NCI-H69 (cell line): Measurements from ENCODE around the gene NELL1.
A peak's percentile ranks its signal among the peaks of the same experiment; 100 is the strongest.

Experiments
- DNase-seq: peaks from one replicate; lab custom pipeline; 2025; lab: John Stamatoyannopoulos, UW

The NELL1 gene

GRCh38 chr11:20964985-20965384 lies 295.6 kb downstream of the NELL1 start:
- DNase-seq = no peak

GRCh38 chr11:20966489-20966888 lies 297.1 kb downstream of the NELL1 start:
- DNase-seq = peak; percentile 92

GRCh38 chr11:20973940-20974559 lies 304.7 kb downstream of the NELL1 start:
- DNase-seq = no peak

DNA sequence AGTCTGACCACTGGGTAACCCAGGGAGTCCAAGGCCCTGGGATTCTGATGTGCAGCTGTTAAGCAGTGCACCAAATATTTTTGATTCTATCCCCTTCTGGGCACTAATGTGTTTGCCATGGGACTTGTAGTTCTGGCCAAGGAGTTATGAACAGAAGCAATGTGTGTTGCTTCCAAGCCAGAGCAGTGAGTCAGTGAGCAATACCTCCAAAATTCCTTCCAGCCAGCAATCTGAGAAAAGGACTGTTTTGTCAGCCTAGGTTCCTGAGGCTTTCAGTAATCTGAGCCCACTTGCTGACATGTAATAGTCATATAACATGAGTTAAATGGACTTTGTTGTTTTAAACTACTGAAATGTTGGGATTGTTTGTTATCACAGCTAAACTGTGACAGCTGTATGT lies 311.4 kb downstream of the NELL1 start:
- DNase-seq = no peak

- DNase-seq = no peak
These were observed 321.1 kb downstream of the NELL1 start for GRCh38 chr11:20990447-20990846.

DNA sequence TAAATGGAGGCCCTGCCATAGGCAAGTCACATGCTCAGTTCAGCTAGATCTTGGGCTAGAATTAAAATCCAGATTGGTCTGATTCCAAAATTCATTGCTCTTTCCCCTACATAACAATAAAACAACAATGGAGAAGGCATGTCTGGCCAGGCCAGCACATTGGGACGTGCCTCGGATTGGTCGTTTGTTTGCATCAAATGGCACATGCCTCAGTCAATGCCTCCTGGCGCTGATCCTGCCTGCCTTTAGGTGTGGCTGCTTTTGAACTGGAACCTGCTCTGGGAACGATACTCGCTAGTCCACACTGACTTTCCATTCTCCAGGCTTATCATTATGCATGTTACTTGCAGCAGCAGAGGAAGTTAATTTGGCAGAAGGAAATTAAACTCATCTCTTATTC lies 322.1 kb downstream of the NELL1 start:
- DNase-seq = no peak

DNA sequence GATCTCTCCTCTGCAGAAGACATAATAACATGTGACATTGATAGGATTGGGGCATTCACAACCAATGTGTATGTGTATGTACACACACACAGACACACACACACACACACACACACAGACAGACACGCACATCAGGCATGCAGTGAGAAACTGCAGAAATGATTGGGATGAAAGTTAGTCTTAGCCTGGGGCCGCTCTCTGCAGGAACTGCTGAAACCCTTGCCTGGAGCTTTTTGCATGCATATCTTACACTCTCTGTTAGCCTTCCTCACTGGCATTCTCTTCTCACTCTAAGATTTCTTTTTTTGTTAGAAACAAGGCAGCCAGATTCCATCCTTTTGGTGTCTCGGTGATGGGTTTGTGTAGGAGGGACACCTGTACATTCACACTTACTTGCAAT lies 337.9 kb downstream of the NELL1 start:
- no peak for DNase-seq

GRCh38 chr11:21018248-21018647 lies 348.9 kb downstream of the NELL1 start:
- DNase-seq = no peak

DNA sequence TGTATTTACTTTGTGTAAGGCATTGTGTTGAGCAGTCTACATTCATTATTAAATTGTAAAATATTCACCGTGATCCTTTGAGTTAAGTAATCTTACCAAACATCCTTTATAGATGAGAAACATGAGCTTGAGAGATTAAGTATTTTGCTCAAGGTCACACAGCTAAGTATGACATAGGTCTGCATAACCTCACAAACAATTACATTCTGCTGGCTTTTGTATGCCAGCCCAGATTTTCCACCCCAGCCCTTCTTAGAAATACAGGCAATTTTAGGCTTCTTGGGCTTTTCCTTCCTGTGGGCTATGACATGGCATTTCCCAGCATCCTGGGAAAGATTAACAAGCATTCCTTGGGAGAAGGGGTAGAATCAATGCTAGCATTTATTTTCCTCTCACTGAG lies 357.3 kb downstream of the NELL1 start:
- no peak for DNase-seq

- peak; percentile 28 for DNase-seq
These were observed 368.5 kb downstream of the NELL1 start for GRCh38 chr11:21037850-21038249.

DNA sequence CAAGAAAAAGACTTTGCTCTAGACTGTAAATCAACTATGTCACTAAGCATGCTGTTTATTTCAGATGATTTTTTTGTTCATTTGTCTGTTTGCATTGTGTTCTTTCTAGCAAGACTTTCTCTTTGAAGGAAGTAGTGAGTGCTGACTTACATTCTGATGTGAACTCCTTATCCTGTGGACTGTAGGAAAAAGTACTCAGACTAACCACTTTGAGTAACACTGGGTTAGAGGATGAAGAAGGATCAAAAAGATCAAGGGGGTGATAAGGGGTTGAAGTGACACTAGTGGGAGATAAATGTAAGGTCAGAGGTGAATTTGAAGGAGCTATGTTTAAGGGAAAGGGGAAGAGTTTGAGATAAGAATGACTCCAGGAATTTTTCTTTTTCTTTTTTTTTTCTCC lies 369.4 kb downstream of the NELL1 start:
- no peak for DNase-seq

- DNase-seq = no peak
These were observed 371.2 kb downstream of the NELL1 start for GRCh38 chr11:21040630-21041029.

DNA sequence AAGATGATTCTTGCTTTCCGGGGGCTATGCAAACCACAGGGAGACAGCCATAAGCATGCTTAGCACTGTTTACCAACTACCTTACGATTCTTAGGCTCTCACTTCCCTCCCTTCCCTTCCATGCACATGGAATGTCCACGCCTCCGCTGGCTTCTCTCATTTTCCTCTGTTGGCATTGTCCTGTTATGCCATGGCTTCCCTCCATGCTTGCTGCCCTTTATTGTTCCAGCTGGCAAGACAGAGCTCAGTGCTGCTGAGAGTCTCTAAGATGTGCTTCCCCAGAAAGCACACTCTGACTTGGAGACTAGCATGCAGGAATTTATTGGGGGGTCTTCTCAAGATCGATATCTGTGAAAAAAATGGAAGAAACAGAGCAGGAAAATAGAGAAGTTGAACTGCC lies 379.2 kb downstream of the NELL1 start:
- no peak for DNase-seq

DNA sequence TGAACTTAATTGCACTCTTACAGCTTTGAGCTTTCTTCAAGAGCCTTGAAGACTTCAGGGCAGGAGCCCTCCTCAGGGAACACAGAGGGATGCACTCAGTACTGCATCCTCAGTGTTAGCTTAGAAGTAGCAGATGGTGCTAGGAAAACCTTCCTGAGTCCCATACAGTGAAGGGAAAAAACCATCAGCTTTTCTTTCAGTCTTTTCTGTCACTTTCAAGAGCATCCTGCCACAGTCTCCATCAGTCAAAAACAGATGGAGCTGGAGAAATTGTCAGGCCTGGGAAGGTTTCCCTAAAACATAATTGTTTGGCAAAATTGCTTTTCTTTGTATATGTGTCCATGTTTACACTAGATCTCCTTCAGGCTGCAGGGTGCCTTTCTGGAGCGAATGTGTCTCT lies 384.1 kb downstream of the NELL1 start:
- peak; percentile 60 for DNase-seq

DNA sequence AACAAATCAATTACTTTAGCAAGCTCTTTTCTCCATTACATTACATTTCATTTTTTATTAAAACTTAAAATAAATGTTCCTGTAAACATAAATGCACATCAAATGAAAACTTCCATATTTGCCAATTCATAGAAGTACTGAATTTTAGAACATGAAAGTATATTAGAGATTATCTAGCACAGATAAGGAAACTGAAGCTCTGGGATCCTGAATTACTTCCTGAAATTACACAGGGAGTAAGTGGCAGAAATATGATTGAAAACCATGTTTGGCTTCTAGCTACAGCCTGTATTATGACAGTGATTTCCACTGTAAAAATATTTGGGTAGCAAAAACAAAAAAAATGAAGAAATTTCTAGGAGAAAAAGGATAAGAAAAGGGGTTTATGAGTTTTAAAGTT lies 387.3 kb downstream of the NELL1 start:
- DNase-seq = no peak

DNA sequence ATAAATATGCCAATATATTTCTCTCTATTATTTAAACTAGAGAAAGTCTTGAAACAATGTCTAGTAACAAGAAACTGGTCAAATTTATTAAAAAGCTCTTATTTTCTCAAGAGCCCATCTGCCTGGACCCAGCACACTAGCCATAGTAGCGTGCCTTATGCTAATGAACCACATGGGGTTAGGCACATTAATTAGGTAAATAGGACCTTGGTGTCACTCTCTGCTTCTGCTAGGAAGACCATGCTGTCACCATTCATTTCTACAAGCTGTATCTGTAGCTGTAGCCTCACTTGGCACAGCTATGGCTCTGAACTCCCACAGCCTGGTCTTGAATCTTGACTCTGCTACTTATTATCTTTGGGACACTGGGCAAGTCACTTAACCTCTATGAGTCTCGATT lies 390.5 kb downstream of the NELL1 start:
- DNase-seq = peak; percentile 42

DNA sequence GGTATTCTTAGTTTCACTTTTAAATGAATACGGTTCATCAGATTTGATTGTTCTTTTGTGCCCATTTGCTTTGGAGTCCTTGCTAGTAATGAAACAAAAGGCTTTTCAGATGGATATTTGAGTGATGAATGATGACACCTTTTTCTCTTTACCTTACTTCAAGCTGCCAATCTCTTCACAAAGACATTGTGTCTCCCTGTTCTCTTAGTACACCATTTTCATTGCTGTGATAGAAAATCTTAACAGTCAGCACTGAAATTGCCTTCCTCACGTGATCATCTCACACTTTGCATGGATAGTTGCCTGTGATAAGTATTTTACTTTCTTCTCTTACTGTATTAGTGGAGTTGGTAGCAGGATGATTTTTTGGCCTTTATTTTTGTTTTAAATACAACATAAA lies 396.6 kb downstream of the NELL1 start:
- no peak for DNase-seq

GRCh38 chr11:21068886-21069285 lies 399.5 kb downstream of the NELL1 start:
- DNase-seq = no peak

DNA sequence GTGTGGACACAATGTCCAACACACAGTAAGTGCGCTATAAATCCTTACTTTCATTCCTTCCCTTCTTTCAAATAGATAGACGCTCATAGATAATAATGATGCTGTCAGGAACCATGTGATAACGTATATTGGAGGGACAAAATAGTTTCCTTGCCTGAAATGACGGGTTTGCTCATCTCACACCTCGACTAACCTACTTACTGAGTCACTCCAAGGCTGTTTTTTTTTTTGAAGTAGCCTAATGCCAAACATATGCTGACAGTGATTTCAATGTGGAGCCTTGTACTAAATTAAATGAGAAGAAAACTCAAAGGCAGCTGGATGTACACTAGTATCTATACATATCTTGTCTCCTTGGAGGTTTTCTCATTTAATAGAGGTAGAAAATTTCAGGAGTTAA lies 400.5 kb downstream of the NELL1 start:
- no peak for DNase-seq

DNA sequence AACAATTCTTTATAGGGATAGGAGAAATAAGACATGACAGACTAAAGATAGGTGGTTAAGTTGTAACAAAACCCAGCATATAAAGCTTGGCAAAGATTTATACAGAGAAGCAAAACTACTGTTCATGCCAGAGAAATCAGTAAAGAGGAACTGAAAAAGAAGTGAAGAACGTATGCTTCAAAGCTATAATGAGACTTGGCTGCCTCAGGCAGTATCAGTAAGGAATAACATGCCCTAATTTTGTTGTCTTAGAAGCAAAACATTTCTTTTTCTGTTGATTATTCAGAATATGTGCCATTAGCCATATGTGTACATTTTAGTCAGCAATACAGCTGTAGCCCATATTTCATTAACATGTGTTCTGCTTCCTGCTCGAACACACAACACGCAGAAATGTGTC lies 403.2 kb downstream of the NELL1 start:
- DNase-seq = no peak

DNA sequence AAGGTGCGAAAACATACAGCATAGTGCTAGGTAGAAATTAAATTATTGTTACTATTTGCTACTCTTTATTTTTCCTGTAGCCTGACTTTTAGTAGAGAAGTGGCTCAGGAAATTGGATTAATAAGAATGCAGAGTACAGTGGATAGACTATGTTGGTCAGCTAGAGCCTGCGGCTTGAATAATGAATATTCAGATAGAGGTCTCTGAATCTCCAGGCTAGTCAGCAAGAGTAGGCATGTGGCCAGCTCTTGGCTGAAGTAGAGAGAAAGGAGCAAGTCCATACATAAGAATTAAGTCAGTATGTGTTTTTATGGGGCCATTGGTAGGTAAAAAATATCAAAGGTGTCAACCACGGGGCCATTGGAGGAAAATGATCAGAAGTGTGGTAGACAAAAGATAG lies 413.5 kb downstream of the NELL1 start:
- no peak for DNase-seq

GRCh38 chr11:21088930-21089329 lies 419.5 kb downstream of the NELL1 start:
- no peak for DNase-seq

DNA sequence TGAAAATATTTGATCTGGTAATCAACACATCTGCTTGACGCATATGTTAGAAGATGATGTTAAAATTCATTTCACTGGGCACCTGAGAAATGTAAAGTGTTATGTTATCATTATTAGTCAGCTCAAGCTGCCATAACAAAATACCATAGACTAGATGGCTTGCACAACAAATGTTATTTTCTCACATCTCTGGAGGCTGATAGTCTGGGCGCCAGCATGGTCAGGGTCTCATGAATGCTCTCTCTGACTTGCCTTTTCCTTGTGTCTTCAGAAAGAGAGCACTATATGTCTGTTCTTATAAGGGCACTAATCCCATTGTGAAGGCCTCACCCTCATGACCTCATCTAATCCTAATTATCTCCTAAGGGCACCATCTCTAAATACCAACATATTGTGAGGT lies 435.3 kb downstream of the NELL1 start:
- no peak for DNase-seq

DNA sequence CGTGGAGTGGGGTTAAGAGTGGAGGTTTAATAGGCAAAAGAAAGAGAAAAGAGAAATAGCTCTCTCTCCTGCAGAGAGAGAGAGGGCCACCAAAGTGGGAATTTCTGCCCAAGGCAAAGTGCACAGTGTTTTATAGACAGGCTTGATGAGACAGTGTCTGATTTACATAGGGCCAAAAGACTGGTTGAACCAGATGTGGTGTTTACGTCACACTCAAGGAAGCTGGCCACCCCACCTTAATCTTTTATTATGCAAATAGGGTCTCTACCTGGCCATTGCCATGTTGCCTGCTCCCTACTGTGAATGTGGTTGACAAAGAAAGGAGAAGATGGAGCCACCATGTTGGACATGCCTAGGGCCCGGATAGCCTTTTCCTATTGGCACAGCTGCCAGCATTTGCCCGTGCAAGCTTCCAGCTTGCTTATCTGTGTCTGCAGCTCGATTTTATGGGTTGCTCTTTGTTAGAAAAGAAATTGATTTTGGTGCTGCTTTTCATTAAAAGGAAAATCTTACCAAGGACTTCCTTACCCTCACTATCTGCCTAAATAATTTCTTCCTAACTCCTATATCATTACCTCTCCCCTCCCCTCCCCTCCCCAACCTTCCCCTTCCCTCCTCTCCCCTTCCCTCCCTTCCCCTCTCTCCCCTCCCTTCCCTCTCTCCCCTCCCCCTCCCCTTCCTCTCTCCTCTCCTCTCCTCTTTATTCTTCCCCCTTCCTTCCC lies 436.0 kb downstream of the NELL1 start:
- DNase-seq = peak; percentile 54
